ENCODE results near the gene SIRT4.

GRCh38 chr12:120361506-120362208, 59.5 kb downstream of the SIRT4 start:
- TF ChIP-seq CTCF (conservative IDR thresholded peaks at IDR 0.05 in 1 of 2, IDR thresholded peaks at IDR 0.05 in 1 of 2; ENCODE audit: extremely low read depth in 1 of 2, insufficient read depth in 1 of 2, low read depth in 1 of 2, low read length in 2 of 2) (no peak), EZH2 (IDR thresholded peaks at IDR 0.05; ENCODE audit: borderline replicate concordance, low read length) (no peak)
